ENCODE data around the gene PRR9. TPM values are rescaled to one million over a fixed set of nuclear protein-coding genes. Genes with fewer than 3 reads are reported as not detected.

The PRR9 gene
- total RNA-seq, 4 donors from 2014 or later, result not detected

- Histone ChIP-seq H3K36me3 (no peaks in the 10 kb centered on the region), H3K9me3 (no peaks in the 10 kb centered on the region), H3K4me3 (replicated peaks in 1 of 3) (no peak overlapping the region), H3K4me1 (no peaks in the 10 kb centered on the region), H3K27ac (no peak overlapping the region), H3K27me3 (no peaks in the 10 kb centered on the region)
- intact Hi-C loops (cut with DNase I), result no loop called here
- WGBS, 2 donors, result 11% methylated on average over 3 of the region's 3 CpGs
- TF ChIP-seq CTCF (IDR thresholded peaks at IDR 0.05) (no peak), POLR2A (IDR thresholded peaks at IDR 0.05) (no peak)
- DNase-seq, result no peak
These were observed 27.0 kb upstream of the PRR9 start for GRCh38 chr1:153190373-153190772.

GRCh38 chr1:153192697-153193096, 24.7 kb upstream of the PRR9 start:
- Histone ChIP-seq H3K4me3 (replicated peaks in 1 of 3) (no peak overlapping the region), H3K9me3 (no peaks in the 10 kb centered on the region), H3K27me3 (no peaks in the 10 kb centered on the region), H3K36me3 (no peaks in the 10 kb centered on the region), H3K27ac (no peak overlapping the region), H3K4me1 (no peaks in the 10 kb centered on the region)
- WGBS, 2 donors, result 27% methylated on average over 3 of the region's 3 CpGs
- intact Hi-C loops (cut with DNase I), result no loop called here
- TF ChIP-seq CTCF (IDR thresholded peaks at IDR 0.05), result peak in 1 of 6 experiments; percentile 14
- TF ChIP-seq POLR2A (IDR thresholded peaks at IDR 0.05), result no peak
- no peak for DNase-seq

GRCh38 chr1:153194331-153195050, 22.9 kb upstream of the PRR9 start:
- intact Hi-C loops (cut with DNase I), result no loop called here
- DNase-seq, result no peak
- Histone ChIP-seq H3K4me1 (no peaks in the 10 kb centered on the region), H3K27me3 (no peaks in the 10 kb centered on the region), H3K27ac (no peak overlapping the region), H3K36me3 (no peaks in the 10 kb centered on the region), H3K4me3 (replicated peaks in 1 of 3) (no peak overlapping the region), H3K9me3 (no peaks in the 10 kb centered on the region)
- TF ChIP-seq CTCF (IDR thresholded peaks at IDR 0.05), result no peak
- TF ChIP-seq POLR2A (IDR thresholded peaks at IDR 0.05), result no peak
- WGBS, 2 donors, result 66 to 73% methylated on average over 3 of the region's 3 CpGs

GRCh38 chr1:153195216-153195615, 22.2 kb upstream of the PRR9 start:
- intact Hi-C loops (cut with DNase I), result no loop called here
- Histone ChIP-seq H3K4me3 (replicated peaks in 1 of 3) (no peak overlapping the region), H3K27ac (no peak overlapping the region), H3K4me1 (no peaks in the 10 kb centered on the region), H3K27me3 (no peaks in the 10 kb centered on the region), H3K9me3 (no peaks in the 10 kb centered on the region), H3K36me3 (no peaks in the 10 kb centered on the region)
- DNase-seq, result no peak
- WGBS, 2 donors, result 68 to 84% methylated on average over 4 of the region's 4 CpGs
- no peak for TF ChIP-seq POLR2A (IDR thresholded peaks at IDR 0.05)
- no peak for TF ChIP-seq CTCF (IDR thresholded peaks at IDR 0.05)

- Histone ChIP-seq H3K27ac (no peak overlapping the region), H3K4me3 (replicated peaks in 1 of 3) (no peak overlapping the region), H3K9me3 (no peaks in the 10 kb centered on the region), H3K36me3 (no peaks in the 10 kb centered on the region), H3K4me1 (no peaks in the 10 kb centered on the region), H3K27me3 (no peaks in the 10 kb centered on the region)
- TF ChIP-seq POLR2A (IDR thresholded peaks at IDR 0.05) (no peak), CTCF (IDR thresholded peaks at IDR 0.05) (no peak)
- intact Hi-C loops (cut with DNase I), result no loop called here
- DNase-seq, result no peak
- 75 to 76% methylated on average over 4 of the region's 4 CpGs for WGBS, 2 donors
These were observed 15.4 kb upstream of the PRR9 start for GRCh38 chr1:153202006-153202405.
